ENCODE measurements around the gene PCNT.

DNA sequence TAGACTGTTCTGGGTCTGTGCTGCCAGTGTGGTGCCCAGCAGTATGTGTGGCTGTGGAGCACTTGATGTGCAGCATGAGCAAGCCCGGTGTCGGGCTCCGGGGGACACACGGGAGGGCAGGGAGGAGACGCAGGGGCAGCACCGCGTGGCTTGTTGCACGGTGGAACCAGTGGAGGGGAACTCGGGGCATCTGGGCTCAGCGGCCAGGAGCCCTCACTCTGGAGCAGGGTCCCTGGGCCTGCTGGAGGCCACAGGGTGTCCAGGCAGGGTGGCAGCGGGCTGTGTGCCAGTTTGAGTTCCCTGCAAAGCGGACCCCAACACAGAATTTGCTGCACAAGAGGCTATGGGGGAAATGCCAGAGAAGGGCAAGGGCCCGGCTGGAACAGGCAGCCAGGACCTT lies 30.6 kb downstream of the PCNT start:
- TF ChIP-seq, protein P1, sequence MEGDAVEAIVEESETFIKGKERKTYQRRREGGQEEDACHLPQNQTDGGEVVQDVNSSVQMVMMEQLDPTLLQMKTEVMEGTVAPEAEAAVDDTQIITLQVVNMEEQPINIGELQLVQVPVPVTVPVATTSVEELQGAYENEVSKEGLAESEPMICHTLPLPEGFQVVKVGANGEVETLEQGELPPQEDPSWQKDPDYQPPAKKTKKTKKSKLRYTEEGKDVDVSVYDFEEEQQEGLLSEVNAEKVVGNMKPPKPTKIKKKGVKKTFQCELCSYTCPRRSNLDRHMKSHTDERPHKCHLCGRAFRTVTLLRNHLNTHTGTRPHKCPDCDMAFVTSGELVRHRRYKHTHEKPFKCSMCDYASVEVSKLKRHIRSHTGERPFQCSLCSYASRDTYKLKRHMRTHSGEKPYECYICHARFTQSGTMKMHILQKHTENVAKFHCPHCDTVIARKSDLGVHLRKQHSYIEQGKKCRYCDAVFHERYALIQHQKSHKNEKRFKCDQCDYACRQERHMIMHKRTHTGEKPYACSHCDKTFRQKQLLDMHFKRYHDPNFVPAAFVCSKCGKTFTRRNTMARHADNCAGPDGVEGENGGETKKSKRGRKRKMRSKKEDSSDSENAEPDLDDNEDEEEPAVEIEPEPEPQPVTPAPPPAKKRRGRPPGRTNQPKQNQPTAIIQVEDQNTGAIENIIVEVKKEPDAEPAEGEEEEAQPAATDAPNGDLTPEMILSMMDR (IDR thresholded peaks at IDR 0.05 in 4 of 5, conservative IDR thresholded peaks at IDR 0.05 in 1 of 5): no peak
- TF ChIP-seq POLR2A (IDR thresholded peaks at IDR 0.05): no peak
